ENCODE data around the gene TRIM51G.
"Not testable (repeated sequence)": the region's sequence is repeated elsewhere in the genome, so short reads cannot be mapped to it uniquely, and the experiment has no call there.

Gene TRIM51G, protein sequence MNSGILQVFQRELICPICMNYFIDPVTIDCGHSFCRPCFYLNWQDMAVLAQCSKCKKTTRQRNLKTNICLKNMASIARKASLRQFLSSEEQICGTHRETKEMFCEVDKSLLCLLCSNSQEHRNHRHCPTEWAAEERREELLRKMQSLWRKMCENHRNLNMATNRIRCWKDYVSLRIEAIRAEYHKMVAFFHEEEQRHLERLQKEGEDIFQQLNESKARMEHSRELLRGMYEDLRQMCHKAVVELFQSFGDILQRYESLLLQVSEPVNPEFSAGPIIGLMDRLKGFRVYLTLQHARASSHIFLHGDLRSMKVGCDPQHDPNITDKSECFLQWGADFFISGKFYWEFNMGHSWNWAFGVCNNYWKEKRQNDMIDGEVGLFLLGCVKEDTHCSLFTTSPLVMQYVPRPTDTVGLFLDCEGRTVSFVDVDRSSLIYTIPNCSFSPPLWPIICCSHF
- long read RNA-seq = 0 reads

DNA sequence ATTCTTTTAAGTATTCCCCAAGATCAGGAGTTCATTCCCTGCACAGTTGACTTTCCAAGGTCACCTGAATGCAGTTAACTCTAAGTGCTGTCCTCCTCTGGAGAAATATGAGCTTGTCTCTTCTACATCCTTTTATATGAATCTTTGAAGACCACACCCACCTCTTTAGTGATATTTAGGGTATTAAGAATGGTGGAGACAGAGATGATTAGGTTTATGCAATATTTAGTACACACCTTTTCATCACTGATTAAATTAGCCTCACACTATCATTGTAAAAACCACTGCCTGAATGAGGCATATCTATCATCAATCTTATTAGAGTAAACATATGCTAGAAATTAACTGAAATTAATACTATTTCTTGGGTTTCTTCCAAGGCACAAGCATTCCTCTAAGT lies at the start of gene TRIM51G:
TSS of gene TRIM51G (minus strand) at position 101 of the 400 bp plus-strand sequence. CDS start 2,190 bp downstream, outside the sequence.
- H3K27ac ChIP-seq (replicated peaks); DNase-seq (ENCODE audit: low read depth in 1 of 2, low spot score in 1 of 2); H3K27me3 ChIP-seq (ENCODE audit: insufficient read depth, poor library complexity, severe bottlenecking); H3K4me3 ChIP-seq (replicated peaks; ENCODE audit: insufficient read depth, low read length): not testable (repeated sequence)

DNA sequence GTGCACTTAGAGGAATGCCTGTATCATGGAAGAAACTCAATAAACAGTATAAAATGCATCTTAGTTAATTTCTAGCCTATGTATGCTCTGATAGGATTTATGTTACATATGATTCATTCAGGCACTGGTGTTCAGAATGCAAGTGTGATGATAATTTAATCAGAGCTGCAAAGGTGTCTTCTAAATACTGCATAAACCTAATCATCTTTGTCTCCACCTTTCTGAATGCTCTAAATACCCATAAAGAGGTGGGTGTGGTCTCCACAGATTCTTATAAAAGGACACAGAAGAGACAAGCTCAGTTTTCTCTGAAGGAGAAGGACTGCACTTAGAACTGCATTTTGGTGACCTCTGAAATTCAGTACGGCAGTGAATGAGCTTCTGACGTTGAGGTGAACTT lies 44.8 kb upstream of the TRIM51G start, which contains the start of gene TRIM49B:
TSS of gene TRIM49B (plus strand) at position 301 of the 400 bp plus-strand sequence. CDS start 2,777 bp downstream, outside the sequence.
- not testable (repeated sequence) for H3K27me3 ChIP-seq (ENCODE audit: insufficient read depth, poor library complexity, severe bottlenecking); H3K4me3 ChIP-seq (replicated peaks; ENCODE audit: insufficient read depth, low read length); DNase-seq (ENCODE audit: low read depth in 1 of 2, low spot score in 1 of 2); H3K27ac ChIP-seq (replicated peaks)

DNA sequence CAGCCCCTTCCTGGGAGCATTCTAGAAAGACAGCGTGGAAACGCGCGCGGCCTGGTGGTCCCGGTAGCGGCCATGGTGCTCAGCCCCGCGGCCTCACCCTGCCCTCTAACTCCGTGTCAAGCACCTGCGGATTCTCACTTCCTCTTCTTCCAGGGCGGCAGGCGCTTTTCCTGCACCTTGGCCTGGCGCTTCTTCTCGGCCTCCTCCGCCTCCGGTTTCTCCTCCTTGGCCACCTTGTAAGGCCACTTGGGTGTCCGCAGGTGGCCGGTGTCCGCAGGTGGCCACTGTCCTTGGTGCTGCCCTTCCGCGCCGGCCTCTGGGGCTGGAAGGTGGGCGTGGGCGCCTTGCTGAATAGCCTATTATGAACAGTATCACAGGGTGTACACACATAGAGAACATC lies 15.1 kb downstream of the TRIM51G start:
- not testable (repeated sequence) for DNase-seq (ENCODE audit: low read depth in 1 of 2, low spot score in 1 of 2); H3K27ac ChIP-seq (replicated peaks); H3K4me3 ChIP-seq (replicated peaks; ENCODE audit: insufficient read depth, low read length); H3K27me3 ChIP-seq (ENCODE audit: insufficient read depth, poor library complexity, severe bottlenecking)
- TF ChIP-seq, protein P1, sequence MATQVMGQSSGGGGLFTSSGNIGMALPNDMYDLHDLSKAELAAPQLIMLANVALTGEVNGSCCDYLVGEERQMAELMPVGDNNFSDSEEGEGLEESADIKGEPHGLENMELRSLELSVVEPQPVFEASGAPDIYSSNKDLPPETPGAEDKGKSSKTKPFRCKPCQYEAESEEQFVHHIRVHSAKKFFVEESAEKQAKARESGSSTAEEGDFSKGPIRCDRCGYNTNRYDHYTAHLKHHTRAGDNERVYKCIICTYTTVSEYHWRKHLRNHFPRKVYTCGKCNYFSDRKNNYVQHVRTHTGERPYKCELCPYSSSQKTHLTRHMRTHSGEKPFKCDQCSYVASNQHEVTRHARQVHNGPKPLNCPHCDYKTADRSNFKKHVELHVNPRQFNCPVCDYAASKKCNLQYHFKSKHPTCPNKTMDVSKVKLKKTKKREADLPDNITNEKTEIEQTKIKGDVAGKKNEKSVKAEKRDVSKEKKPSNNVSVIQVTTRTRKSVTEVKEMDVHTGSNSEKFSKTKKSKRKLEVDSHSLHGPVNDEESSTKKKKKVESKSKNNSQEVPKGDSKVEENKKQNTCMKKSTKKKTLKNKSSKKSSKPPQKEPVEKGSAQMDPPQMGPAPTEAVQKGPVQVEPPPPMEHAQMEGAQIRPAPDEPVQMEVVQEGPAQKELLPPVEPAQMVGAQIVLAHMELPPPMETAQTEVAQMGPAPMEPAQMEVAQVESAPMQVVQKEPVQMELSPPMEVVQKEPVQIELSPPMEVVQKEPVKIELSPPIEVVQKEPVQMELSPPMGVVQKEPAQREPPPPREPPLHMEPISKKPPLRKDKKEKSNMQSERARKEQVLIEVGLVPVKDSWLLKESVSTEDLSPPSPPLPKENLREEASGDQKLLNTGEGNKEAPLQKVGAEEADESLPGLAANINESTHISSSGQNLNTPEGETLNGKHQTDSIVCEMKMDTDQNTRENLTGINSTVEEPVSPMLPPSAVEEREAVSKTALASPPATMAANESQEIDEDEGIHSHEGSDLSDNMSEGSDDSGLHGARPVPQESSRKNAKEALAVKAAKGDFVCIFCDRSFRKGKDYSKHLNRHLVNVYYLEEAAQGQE (IDR thresholded peaks at IDR 0.05; ENCODE audit: insufficient replicate concordance, low read depth) = peak; percentile 48

DNA sequence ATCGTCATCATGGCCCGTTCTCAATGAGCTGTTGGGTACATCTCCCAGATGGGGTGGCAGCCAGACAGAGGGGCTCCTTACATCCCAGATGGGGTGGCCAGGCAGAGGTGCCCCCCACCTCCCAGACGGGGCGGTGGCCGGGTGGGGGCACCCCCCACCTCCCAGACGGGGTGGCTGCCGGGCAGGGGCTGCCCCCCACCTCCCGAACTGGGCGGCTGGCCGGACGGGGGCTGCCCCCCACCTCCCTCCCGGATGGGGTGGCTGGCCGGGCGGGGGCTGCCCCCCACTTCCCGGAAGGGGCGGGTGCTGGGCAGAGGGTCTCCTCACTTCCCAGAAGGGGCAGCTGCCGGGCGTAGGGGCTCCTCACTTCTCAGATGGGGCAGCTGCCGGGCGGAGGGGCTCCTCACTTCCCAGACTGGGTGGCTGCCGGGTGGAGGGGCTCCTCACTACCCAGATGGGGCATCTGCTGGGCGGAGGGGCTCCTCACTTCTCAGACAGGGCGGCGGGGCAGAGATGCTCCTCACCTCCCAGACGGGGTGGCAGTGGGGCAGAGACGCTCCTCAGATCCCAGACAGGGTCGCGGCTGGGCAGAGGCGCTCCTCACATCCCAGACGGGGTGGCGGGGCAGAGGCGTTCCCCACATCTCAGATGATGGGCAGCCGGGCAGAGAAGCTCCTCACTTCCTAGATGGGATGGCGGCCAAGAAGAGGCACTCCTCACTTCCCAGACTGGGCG lies 28.2 kb downstream of the TRIM51G start:
- not testable (repeated sequence) for H3K27me3 ChIP-seq (ENCODE audit: insufficient read depth, poor library complexity, severe bottlenecking); DNase-seq (ENCODE audit: low read depth in 1 of 2, low spot score in 1 of 2); H3K4me3 ChIP-seq (replicated peaks; ENCODE audit: insufficient read depth, low read length); H3K27ac ChIP-seq (replicated peaks)

DNA sequence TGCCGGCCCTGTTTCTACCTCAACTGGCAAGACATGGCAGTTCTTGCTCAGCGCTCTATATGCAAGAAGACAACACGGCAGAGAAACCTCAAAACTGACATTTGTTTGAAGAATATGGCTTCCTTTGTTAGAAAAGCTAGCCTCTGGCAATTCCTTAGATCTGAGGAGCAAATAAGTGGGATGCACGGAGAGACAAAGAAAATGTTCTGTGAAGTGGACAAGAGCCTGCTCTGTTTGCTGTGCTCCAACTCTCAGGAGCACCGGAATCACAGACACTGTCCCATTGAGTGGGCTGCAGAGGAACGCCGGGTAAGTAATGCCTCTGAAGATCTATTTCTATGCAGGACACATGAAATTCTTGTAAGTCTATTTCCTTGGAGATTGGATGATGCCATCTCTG lies 37.9 kb downstream of the TRIM51G start:
- H3K27ac ChIP-seq (replicated peaks); DNase-seq (ENCODE audit: low read depth in 1 of 2, low spot score in 1 of 2); H3K4me3 ChIP-seq (replicated peaks; ENCODE audit: insufficient read depth, low read length); H3K27me3 ChIP-seq (ENCODE audit: insufficient read depth, poor library complexity, severe bottlenecking): not testable (repeated sequence)

Data from HL-60 (cell line).